HepG2 (cell line): ENCODE measurements around the gene CYP17A1. TPM values are rescaled to one million over a fixed set of nuclear protein-coding genes. Genes with fewer than 3 reads are reported as not detected.

Experiments
- ATAC-seq: fragments of 200-7000 bp; cut with Tn5 transposase; 3 replicates; pipeline ENCODE4 v1.9.1; 2020; ENCODE audit warnings: mild to moderate bottlenecking, moderate library complexity
- BruUV-seq: library from RNA; stranded (reverse); fragments of 400-500 nt; replicated peaks from 2 replicates; lab custom pipeline; 2021; lab: Mats Ljungman, UMichigan
- CTCF ChIA-PET: fragments of 300-600 bp; formaldehyde crosslinking; extraction: SDS; loops from one replicate; lab custom pipeline; 2021; ENCODE audit warnings: low total read pairs, inconsistent platforms, low intra/inter-chr PET ratio; lab: Yijun Ruan, JAX
- POLR2A ChIA-PET: fragments of 350-600 bp; sonication (Branson Sonifier 250); formaldehyde crosslinking; loops from one replicate; lab custom pipeline; 2020; ENCODE audit warnings: antibody characterized with exemption, inconsistent platforms; lab: Yijun Ruan, JAX
- DNase-seq: peaks from one replicate; pipeline ENCODE4 v3.0.0-alpha.2; 2015; ENCODE audit warnings: low spot score
- FAIRE-seq: peaks from 3 replicates; lab custom pipeline; 2011; peaks lifted over from hg19 to GRCh38; lab: Jason Lieb, UNC
- H2AFZ ChIP-seq: one replicate; pipeline ENCODE4 v1.6.1; 2011; ENCODE audit warnings: low read length, inconsistent platforms
- H3K27ac ChIP-seq: fragments of 300-600 bp; 3 replicates; pipeline ENCODE4 v1.8.0; 2011; ENCODE audit warnings: mixed run types, mild to moderate bottlenecking, mixed read lengths, low read length, inconsistent platforms; ENCODE audit not compliant: insufficient read depth; ENCODE audit errors: extremely low read length
- H3K27me3 ChIP-seq, 2 experiments: fragments of 200-600 bp in 1 of 2; 2 replicates in 1 of 2; 3 replicates in 1 of 2; pipeline versions ENCODE4 v1.6.0 to v1.8.0; 2011; ENCODE audit warnings: low read length in 2 of 2, mild to moderate bottlenecking in 2 of 2, moderate library complexity in 2 of 2, inconsistent platforms in 1 of 2; ENCODE audit not compliant: insufficient read depth in 2 of 2, control insufficient read depth in 1 of 2
- H3K36me3 ChIP-seq, 2 experiments: fragments of 200-600 bp in 1 of 2; replicated peaks in 1 of 2; 2 replicates in 1 of 2; 3 replicates in 1 of 2; pipeline versions ENCODE4 v1.5.1 to v1.8.0; 2011; ENCODE audit warnings: low read length in 2 of 2, inconsistent platforms in 1 of 2; ENCODE audit not compliant: insufficient read depth in 2 of 2, control insufficient read depth in 1 of 2
- H3K4me1 ChIP-seq: 2 replicates; pipeline ENCODE4 v1.5.1; 2012; ENCODE audit warnings: low read length, inconsistent platforms; ENCODE audit not compliant: insufficient read depth
- H3K4me2 ChIP-seq: 2 replicates; pipeline ENCODE4 v1.6.0; 2011; ENCODE audit warnings: low read depth, low read length, inconsistent platforms
- H3K4me3 ChIP-seq, 3 experiments: fragments of 200-600 bp in 1 of 3; sonication (generic), shearing (Covaris generic) in 1 of 3; replicated peaks in 1 of 3; 2 replicates each; pipeline ENCODE4 v1.5.1; 2011 to 2016; ENCODE audit warnings: low read length in 3 of 3, inconsistent platforms in 2 of 3, low read depth in 2 of 3, mild to moderate bottlenecking in 2 of 3, control low read depth in 1 of 3, mixed read lengths in 1 of 3; ENCODE audit not compliant: insufficient read depth in 1 of 3
- H3K79me2 ChIP-seq: one replicate; pipeline ENCODE4 v1.6.1; 2011; ENCODE audit warnings: low read length, inconsistent platforms; ENCODE audit not compliant: insufficient read depth
- H3K9ac ChIP-seq: 2 replicates; pipeline ENCODE4 v1.6.0; 2011; ENCODE audit warnings: mild to moderate bottlenecking, low read depth, low read length, inconsistent platforms; ENCODE audit not compliant: insufficient read depth
- H3K9me3 ChIP-seq: 2 replicates; pipeline ENCODE4 v1.5.1; 2012; ENCODE audit warnings: mild to moderate bottlenecking, low read length
- H4K20me1 ChIP-seq: 2 replicates; pipeline ENCODE4 v1.6.0; 2011; ENCODE audit warnings: inconsistent platforms, mild to moderate bottlenecking, low read length, moderate library complexity; ENCODE audit not compliant: insufficient read depth
- BORCS8-MEF2B ChIP-seq: sonication (generic); formaldehyde crosslinking; IDR thresholded peaks from 2 replicates; pipeline ENCODE4 v1.8.0; 2022; ENCODE audit warnings: mild to moderate bottlenecking, missing genetic modification reagents
- CENPX ChIP-seq: sonication (generic); formaldehyde crosslinking; IDR thresholded peaks from 2 replicates; pipeline ENCODE4 v1.9.0; 2021; ENCODE audit warnings: mild to moderate bottlenecking, missing genetic modification reagents, moderate library complexity
- ETV6 ChIP-seq: sonication (generic); formaldehyde crosslinking; conservative IDR thresholded peaks from 2 replicates; pipeline ENCODE4 v1.4.0; 2020; ENCODE audit warnings: missing genetic modification reagents
- NR3C1 ChIP-seq: sonication (generic); formaldehyde crosslinking; IDR thresholded peaks from 2 replicates; pipeline ENCODE4 v1.4.0; 2020; ENCODE audit warnings: missing genetic modification reagents
- RFXANK ChIP-seq: IDR thresholded peaks from 2 replicates; pipeline ENCODE4 v1.6.1; 2016
- THAP9 ChIP-seq: sonication (generic); formaldehyde crosslinking; IDR thresholded peaks from 2 replicates; pipeline ENCODE4; 2020; ENCODE audit warnings: missing genetic modification reagents, mild to moderate bottlenecking, borderline replicate concordance
- ZNF44 ChIP-seq: sonication (generic); formaldehyde crosslinking; IDR thresholded peaks from 2 replicates; pipeline ENCODE4 v1.5.1; 2020; ENCODE audit warnings: mild to moderate bottlenecking, missing genetic modification reagents
- ZNF891 ChIP-seq: sonication (generic); formaldehyde crosslinking; IDR thresholded peaks from 2 replicates; pipeline ENCODE4 v1.5.0; 2020; ENCODE audit warnings: mild to moderate bottlenecking, missing genetic modification reagents
- WGBS: methylation state at CpG from one replicate; pipeline ENCODE4 v1.1.6; 2017; ENCODE audit warnings: low lambda C conversion rate; 5-methylcytosine and 5-hydroxymethylcytosine counted together
- in situ Hi-C: cut with HindIII; loops from 2 replicates; pipeline ENCODE4 v1.10.0; 2017; ENCODE audit warnings: low pct_unique_long_range_greater_than_20kb; ENCODE audit not compliant: extremely low pct_ligation_motif_present
- intact Hi-C: fragments of 100-400 bp; cut with micrococcal nuclease; formaldehyde crosslinking; loops from one replicate; pipeline ENCODE4 v1.10.0; 2022; ENCODE audit not compliant: unreplicated experiment
- polyA plus RNA-seq, 8 experiments: library from polyadenylated mRNA; depleted of rRNA in 3 of 8; stranded (reverse) in 7 of 8; unstranded in 1 of 8; fragments of >200 nt; fragmentation: Illumina TruSeq in 4 of 8; extraction: Trizol in 4 of 8; gene quantifications; 2 replicates each; pipeline versions ENCODE4 v1.2.1 to v1.2.3, GENCODE V29; 2011 to 2016; ENCODE audit warnings: low read depth in 4 of 8, missing spikeins in 1 of 8, mixed read lengths in 1 of 8; ENCODE audit not compliant: insufficient read depth in 1 of 8
- total RNA-seq, 5 experiments: library from RNA; depleted of rRNA; stranded (reverse); fragments of >200 nt; fragmentation: Illumina TruSeq; extraction: Trizol; gene quantifications; 2 replicates each; pipeline ENCODE4 v1.2.3, GENCODE V29; 2016; ENCODE audit warnings: low read depth in 1 of 5

CYP17A1 gene
- total and polyA plus RNA-seq, 2 of the 13 experiments (the other 11 are each of a cell fraction or from before 2014, with no cell fraction given) = 0.13 to 1.1 TPM

GRCh38 chr10:102782673-102783551, 54.3 kb downstream of the CYP17A1 start:
- Histone ChIP-seq H3K9me3 (no peaks in the 10 kb centered on the region), H3K36me3 (0 out of 5 replicates have a peak, but pooled peaks cover 0 to 1% of the 10 kb centered on the region in 2 experiments), H3K27ac (no peak overlapping the region), H3K9ac (no peak overlapping the region), H2AFZ (no peak overlapping the region), H3K4me3 (no peak overlapping the region), H3K79me2 (no peaks in the 10 kb centered on the region), H4K20me1 (no peaks in the 10 kb centered on the region), H3K4me1 (peaks cover 25% of the 10 kb centered on the region), H3K27me3 (no peaks in the 10 kb centered on the region), H3K4me2 (no peak overlapping the region)
- ChIA-PET POLR2A (interaction anchor here (0.7 kb wide), 1 partner anchor 8 kb away, joined by 4 read pairs; no protein-coding TSS in a partner anchor), CTCF (no interaction called here)
- in situ Hi-C loops = no loop called here
- no peak for FAIRE-seq
- no TSS peak for BruUV-seq
- DNase-seq = no peak
- intact Hi-C loops = no loop called here
- whole genome bisulfite sequencing = 91% methylated on average over 18 of the region's 18 CpGs
- ATAC-seq = no peak
- no peak for TF ChIP-seq CENPX (CRISPR knock-in tag)
- TF ChIP-seq NR3C1 (CRISPR knock-in tag) = no peak
- TF ChIP-seq BORCS8-MEF2B = no peak

DNA sequence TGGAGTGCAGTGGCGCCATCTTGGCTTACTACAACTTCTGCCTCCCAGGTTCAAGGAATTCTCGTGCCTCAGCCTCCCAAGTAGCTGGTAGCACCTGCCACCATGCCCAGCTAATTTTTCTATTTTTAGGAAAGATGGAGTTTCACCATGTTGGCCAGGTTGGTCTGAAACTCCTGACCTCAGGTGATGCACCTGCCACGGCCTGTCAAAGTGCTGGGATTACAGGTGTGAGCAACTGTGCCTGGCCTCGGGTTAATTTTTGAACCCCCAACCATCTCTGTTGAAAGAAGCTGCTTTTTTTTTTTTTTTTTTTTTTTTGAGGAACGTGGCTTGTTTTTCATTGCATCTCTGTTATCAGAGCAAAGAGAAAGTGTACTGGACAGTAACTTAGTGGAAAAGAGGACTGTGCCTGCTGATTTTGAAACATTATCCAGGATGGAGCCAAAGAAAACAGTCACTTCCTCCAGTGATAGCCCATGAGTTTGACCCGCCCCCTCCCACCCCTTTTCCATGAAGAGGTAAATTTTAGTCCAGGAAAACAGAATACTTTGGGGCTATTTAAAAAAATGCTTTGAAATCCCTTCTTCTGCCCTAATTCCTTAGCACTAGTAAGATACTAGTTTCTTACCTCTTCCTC, 55.2 kb downstream of the CYP17A1 start:
- TF ChIP-seq RFXANK (CRISPR knock-in tag) = no peak
- TF ChIP-seq ETV6 (CRISPR knock-in tag) = no peak
- TF ChIP-seq ZNF44 = no peak
- TF ChIP-seq THAP9 = no peak
- TF ChIP-seq ZNF891 (CRISPR knock-in tag) = no peak
- Histone ChIP-seq H3K4me2 (no peak overlapping the region), H3K79me2 (no peaks in the 10 kb centered on the region), H4K20me1 (no peaks in the 10 kb centered on the region), H3K9me3 (no peaks in the 10 kb centered on the region), H2AFZ (no peak overlapping the region), H3K9ac (no peak overlapping the region), H3K4me1 (peaks cover 34% of the 10 kb centered on the region), H3K4me3 (no peak overlapping the region), H3K27ac (no peak overlapping the region), H3K27me3 (no peaks in the 10 kb centered on the region), H3K36me3 (0 out of 5 replicates have a peak, but pooled peaks cover 0 to 1% of the 10 kb centered on the region in 2 experiments)
- DNase-seq (no peak), FAIRE-seq (no peak), ATAC-seq (no peak)
- in situ Hi-C loops (no loop called here), intact Hi-C loops (no loop called here)
- ChIA-PET CTCF (no interaction called here), POLR2A (no interaction called here)
- WGBS = 78% methylated on average over 6 of the region's 6 CpGs
- no TSS peak for BruUV-seq
